HTR-8/SVneo (cell line): Measurements from ENCODE around the gene MYO1E.

Experiments used
- DNase-seq: peaks from one replicate; pipeline ENCODE4 v3.0.0; 2011; ENCODE audit warnings: low spot score, mixed read lengths; ENCODE audit not compliant: insufficient read length
- FAIRE-seq: peaks from 2 replicates; lab custom pipeline; 2011; peaks lifted over from hg19 to GRCh38; lab: Jason Lieb, UNC

MYO1E gene

DNA sequence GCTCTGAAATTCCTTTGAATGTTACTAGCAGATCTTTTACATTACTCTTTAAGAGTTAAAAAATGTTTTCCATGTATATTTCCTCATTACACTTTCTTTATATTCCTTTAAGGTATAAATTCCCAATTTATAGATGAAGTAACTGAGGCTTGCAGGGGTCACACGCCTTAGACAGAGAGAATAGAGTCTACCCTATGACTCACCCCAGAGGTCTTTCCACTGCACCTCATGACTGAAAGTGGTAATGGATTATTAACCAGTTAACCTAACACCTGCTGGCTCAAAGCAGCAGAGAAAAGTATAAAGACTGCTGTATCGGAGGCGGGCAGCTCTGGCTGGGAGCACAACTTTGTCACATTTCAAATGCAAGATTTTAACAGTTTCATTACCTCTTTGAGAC, 128.3 kb downstream of the MYO1E start:
- FAIRE-seq, result no peak
- DNase-seq, result no peak

GRCh38 chr15:59243622-59244021, 129.0 kb downstream of the MYO1E start:
- FAIRE-seq (no peak), DNase-seq (no peak)

- FAIRE-seq (no peak), DNase-seq (no peak)
Observed at GRCh38 chr15:59242649-59243048, 130.0 kb downstream of the MYO1E start.

GRCh38 chr15:59240036-59240435, 132.6 kb downstream of the MYO1E start:
- FAIRE-seq, result no peak
- DNase-seq, result no peak

DNA sequence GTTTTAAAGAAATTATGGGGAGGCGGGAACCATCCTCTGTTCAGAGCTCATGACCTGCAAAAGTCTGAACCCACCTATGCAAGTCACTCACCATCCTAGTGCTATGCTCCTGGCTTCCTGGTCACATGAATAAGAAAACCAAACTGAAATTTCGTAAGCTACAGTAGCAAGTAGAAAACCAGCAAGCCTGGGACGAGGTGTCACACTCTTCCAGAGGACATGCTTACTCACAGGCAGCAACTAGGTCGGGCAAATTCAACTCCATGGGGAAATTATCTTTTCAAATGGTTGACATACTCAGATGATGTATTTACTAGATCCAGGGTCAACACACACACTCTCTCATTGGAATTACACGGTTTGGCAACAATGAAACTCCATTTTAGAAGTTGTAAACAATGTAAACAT, 134.7 kb downstream of the MYO1E start:
- FAIRE-seq (no peak), DNase-seq (no peak)

GRCh38 chr15:59237119-59237855, 135.4 kb downstream of the MYO1E start:
- no peak for DNase-seq
- FAIRE-seq, result no peak

DNA sequence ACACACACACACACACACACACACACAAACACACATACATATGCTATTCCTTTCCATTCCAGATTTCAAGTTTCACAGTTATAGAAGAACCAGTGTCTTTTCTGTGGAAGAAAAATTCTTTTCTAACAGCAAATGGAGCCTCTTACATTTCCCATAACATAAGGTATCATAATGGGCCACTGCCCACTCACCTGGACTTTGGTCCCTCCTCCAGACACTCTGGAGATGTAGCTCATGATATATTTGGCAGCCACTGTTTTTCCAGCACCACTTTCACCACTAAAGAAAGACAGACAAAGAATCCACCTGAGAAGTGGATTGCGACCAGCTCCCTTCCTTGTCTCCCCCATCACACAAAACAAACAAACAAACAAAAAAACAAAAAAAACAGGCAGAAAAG, 136.3 kb downstream of the MYO1E start:
- FAIRE-seq, result no peak

DNA sequence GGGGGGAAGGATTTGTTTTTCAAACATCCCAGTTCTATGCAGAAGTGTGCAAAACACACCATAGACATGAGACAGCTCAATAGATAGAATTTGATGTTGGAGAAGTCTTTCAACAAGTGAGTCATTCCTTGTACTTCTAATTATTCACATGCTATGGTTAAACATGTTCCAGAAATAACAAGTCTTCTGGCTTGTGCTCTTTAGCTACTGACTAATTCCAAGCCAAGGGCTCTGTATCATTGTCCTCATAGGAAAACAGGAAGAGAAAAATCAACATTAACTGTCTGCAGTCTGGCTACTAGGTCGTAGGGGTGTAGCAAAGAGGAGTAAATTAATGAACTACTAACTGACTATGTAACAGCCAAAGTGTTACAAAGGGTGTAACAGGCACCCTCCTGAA, 140.2 kb downstream of the MYO1E start:
- DNase-seq, result no peak

More for the DNA sequence above, 136.3 kb downstream of the MYO1E start:
- DNase-seq, result no peak

GRCh38 chr15:59230531-59231055, 142.1 kb downstream of the MYO1E start:
- DNase-seq, result no peak
- no peak for FAIRE-seq

More for the DNA sequence above, 140.2 kb downstream of the MYO1E start:
- FAIRE-seq, result no peak

- no peak for DNase-seq
- no peak for FAIRE-seq
Observed at GRCh38 chr15:59229453-59229852, 143.2 kb downstream of the MYO1E start.

DNA sequence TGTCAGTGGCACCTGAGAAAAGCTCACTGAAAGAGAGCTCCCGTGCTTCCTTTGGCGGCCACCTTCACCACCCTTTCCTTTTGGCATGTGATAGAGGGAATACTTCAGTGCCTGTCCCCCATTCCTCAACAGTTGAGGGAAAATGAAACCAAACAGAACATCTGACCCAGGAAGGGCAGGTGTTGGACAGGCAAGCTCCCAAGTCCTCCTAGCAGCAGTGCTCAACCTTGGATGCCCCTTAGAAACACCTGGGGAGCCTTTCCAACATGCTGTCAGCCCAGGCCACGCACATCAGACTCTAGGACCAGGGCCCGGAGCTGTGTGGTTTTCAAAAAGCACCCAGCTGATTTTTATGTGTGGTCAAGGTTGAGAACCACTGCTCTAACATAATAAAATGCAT, 143.7 kb downstream of the MYO1E start:
- DNase-seq (no peak), FAIRE-seq (no peak)

DNA sequence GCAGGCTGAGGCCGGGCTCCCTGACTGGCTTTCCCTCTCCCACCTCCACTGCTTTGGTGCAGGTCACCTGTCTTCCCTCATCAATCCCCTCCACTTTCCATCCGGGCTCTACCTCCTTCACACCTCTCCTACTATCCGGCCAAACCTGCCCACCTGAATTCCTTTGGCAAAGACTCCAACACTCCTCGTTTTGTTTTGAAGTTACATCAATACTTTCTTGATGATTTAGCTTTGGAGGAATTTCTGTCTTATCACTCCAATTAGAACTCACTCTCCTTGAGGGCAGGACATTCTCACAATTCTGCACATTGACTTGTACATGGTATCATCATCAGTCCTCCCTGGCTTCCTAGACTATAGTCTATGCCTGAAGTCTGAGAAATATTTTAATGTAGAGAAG, 145.7 kb downstream of the MYO1E start:
- no peak for DNase-seq
- FAIRE-seq, result no peak

- no peak for DNase-seq
- FAIRE-seq, result no peak
Observed at GRCh38 chr15:59224474-59224873, 148.2 kb downstream of the MYO1E start.

DNA sequence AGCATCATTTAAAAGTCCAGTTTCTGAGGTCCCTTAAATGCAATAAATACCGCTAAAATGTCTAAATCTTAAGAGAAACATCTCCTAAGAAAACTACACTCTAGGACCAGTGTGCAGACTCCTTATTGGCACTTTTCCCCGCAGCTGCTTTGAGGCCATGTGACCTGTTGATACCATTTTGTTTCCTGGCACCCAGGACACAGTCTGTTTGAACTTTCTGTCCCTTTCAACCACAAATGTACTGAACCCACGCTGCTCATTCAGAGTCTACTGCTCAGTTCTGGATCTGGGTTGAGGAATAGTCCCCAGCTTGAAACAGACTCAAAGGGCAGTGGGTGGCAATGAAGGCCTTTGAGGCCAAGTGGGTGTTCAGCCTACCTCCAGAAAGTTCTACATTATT, 148.9 kb downstream of the MYO1E start:
- no peak for DNase-seq
- FAIRE-seq, result no peak

GRCh38 chr15:59222906-59223550, 149.6 kb downstream of the MYO1E start:
- DNase-seq, result no peak
- FAIRE-seq, result no peak

GRCh38 chr15:59221511-59222505, 150.9 kb downstream of the MYO1E start:
- FAIRE-seq (no peak), DNase-seq (peak; percentile 55)

DNA sequence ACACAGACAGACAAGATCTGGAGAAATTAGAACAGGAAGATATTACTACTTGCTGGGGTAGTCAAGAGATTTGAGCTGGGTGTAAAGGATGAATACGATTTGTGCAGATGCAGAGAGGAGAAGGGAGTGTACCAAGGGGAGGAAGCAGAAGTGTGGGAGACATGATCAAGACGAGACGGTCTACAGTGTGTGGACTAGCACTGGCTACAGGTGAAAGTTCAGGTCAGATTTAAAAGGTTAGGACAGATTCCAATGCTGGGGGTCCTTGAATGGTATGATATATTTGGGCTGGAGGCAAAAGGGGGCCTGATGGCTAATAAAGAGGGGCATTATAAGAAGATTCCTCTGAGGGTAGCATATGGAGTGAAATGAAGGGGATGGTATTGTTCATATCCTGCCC, 154.0 kb downstream of the MYO1E start:
- no peak for DNase-seq
- no peak for FAIRE-seq

GRCh38 chr15:59217876-59218498, 154.7 kb downstream of the MYO1E start:
- DNase-seq (no peak), FAIRE-seq (no peak)

- FAIRE-seq (no peak), DNase-seq (no peak)
Observed at GRCh38 chr15:59216911-59217310, 155.8 kb downstream of the MYO1E start.

DNA sequence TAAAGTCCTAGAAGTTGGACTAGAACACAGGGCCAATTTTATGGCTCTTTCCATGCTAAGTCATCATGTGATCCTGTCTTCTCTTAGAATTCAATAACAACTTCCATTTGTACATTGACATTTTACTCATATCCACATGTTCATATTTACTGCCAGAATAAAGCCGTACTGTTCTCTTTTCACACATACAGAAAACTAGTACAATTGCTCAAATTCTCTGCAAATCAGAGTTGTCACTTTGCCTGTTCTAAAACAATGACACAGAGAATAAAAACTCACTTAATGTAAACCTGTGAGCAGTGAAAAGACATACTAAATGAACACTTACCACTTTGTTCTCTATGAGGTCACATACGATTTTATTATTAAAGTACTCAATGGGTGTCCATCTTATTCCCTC, 162.5 kb downstream of the MYO1E start:
- DNase-seq, result no peak
- FAIRE-seq, result no peak
